Endothelial cell of umbilical vein (primary cell): Measurements from ENCODE around the gene ASS1. TPM values are rescaled to one million over a fixed set of nuclear protein-coding genes. Genes with fewer than 3 reads are reported as not detected.

ENCODE experiments used
- BruUV-seq: library from RNA; stranded (reverse); fragments of 400-500 nt; replicated peaks from 2 replicates; lab custom pipeline; 2021; lab: Mats Ljungman, UMichigan
- CTCF ChIA-PET: fragments of 300-600, 350-600 bp; sonication (Branson Sonifier 250); formaldehyde crosslinking; loops from one replicate; lab custom pipeline; 2021; ENCODE audit warnings: antibody characterized with exemption, inconsistent platforms; lab: Charles Lee
- POLR2A ChIA-PET: fragments of 300-600, 350-600 bp; sonication (Branson Sonifier 250); formaldehyde crosslinking; loops from one replicate; lab custom pipeline; 2021; ENCODE audit warnings: antibody characterized with exemption, inconsistent platforms; lab: Charles Lee
- DNase-seq: peaks from one replicate; pipeline ENCODE4 v3.0.0-alpha.2; 2011; ENCODE audit warnings: low read depth, low spot score
- FAIRE-seq: peaks from 2 replicates; lab custom pipeline; 2011; peaks lifted over from hg19 to GRCh38; lab: Jason Lieb, UNC
- H2AFZ ChIP-seq: 2 replicates; pipeline ENCODE4 v1.6.0; 2012; ENCODE audit warnings: low read depth, low read length, control low read depth, inconsistent platforms
- H3K27ac ChIP-seq: 2 replicates; pipeline ENCODE4 v1.5.1; 2011; ENCODE audit warnings: low read depth, mild to moderate bottlenecking, control low read depth, low read length, moderate library complexity; ENCODE audit not compliant: insufficient read depth
- H3K27me3 ChIP-seq, 2 experiments: 2 replicates each; pipeline versions ENCODE4 v1.6.0 to v1.6.1; 2011; ENCODE audit warnings: low read length in 2 of 2, mixed read lengths in 1 of 2; ENCODE audit not compliant: control insufficient read depth in 2 of 2, insufficient read depth in 2 of 2
- H3K36me3 ChIP-seq, 2 experiments: 2 replicates in 1 of 2; 3 replicates in 1 of 2; pipeline ENCODE4 v1.5.1; 2011; ENCODE audit warnings: low read length in 2 of 2, mild to moderate bottlenecking in 1 of 2, moderate library complexity in 1 of 2; ENCODE audit not compliant: control insufficient read depth in 2 of 2, insufficient read depth in 2 of 2; ENCODE audit errors: extremely low read depth in 1 of 2
- H3K4me1 ChIP-seq: 3 replicates; pipeline ENCODE4 v1.5.1; 2011; ENCODE audit warnings: mild to moderate bottlenecking, low read length; ENCODE audit not compliant: control insufficient read depth, insufficient read depth; ENCODE audit errors: extremely low read depth
- H3K4me2 ChIP-seq: 2 replicates; pipeline ENCODE4 v1.6.1; 2011; ENCODE audit warnings: low read length, control low read depth, mixed read lengths; ENCODE audit not compliant: insufficient read depth
- H3K4me3 ChIP-seq, 3 experiments: fragments of 200-600 bp in 1 of 3; sonication (generic), shearing (Covaris generic) in 1 of 3; replicated peaks in 1 of 3; 2 replicates each; pipeline ENCODE4 v1.5.1; 2011 to 2016; ENCODE audit warnings: control low read depth in 3 of 3, low read length in 3 of 3, mild to moderate bottlenecking in 2 of 3, inconsistent platforms in 1 of 3, low read depth in 1 of 3, moderate library complexity in 1 of 3; ENCODE audit not compliant: insufficient read depth in 1 of 3
- H3K79me2 ChIP-seq: 2 replicates; pipeline ENCODE4 v1.6.0; 2012; ENCODE audit warnings: low read length, inconsistent platforms; ENCODE audit not compliant: control insufficient read depth, insufficient read depth
- H3K9ac ChIP-seq: replicated peaks from 2 replicates; pipeline ENCODE3; 2011; ENCODE audit warnings: low read length, control low read depth; ENCODE audit not compliant: insufficient read depth; ENCODE audit errors: extremely low read depth
- H3K9me1 ChIP-seq: replicated peaks from 3 replicates; pipeline ENCODE4 v1.6.0; 2011; ENCODE audit warnings: mild to moderate bottlenecking, low read length; ENCODE audit not compliant: control insufficient read depth, insufficient read depth; ENCODE audit errors: extremely low read depth
- H3K9me3 ChIP-seq: replicated peaks from 2 replicates; pipeline ENCODE4 v1.5.1; 2012; ENCODE audit warnings: low read length, inconsistent platforms; ENCODE audit not compliant: control insufficient read depth, insufficient read depth
- H4K20me1 ChIP-seq: replicated peaks from 2 replicates; pipeline ENCODE3; 2011; ENCODE audit warnings: mild to moderate bottlenecking, low read length; ENCODE audit not compliant: control insufficient read depth, insufficient read depth; ENCODE audit errors: extremely low read depth
- CTCF ChIP-seq, 2 donors: IDR thresholded peaks; 1 replicate in 1 of 2; 2 replicates in 1 of 2; pipeline ENCODE4 v1.5.1; 2011; ENCODE audit warnings: low read length in 2 of 2, mild to moderate bottlenecking in 2 of 2, moderate library complexity in 2 of 2, control low read depth in 1 of 2, inconsistent platforms in 1 of 2, low read depth in 1 of 2; ENCODE audit not compliant: insufficient read depth in 1 of 2; ENCODE audit errors: extremely low read depth in 1 of 2
- EZH2 ChIP-seq: IDR thresholded peaks from 2 replicates; pipeline ENCODE4 v1.6.1; 2012; ENCODE audit warnings: borderline replicate concordance, low read depth, mild to moderate bottlenecking, moderate library complexity, low read length, inconsistent platforms; ENCODE audit not compliant: severe bottlenecking
- FOS ChIP-seq: IDR thresholded peaks from 2 replicates; pipeline ENCODE4 v1.6.1; 2011; ENCODE audit warnings: mild to moderate bottlenecking, low read length, moderate library complexity, borderline replicate concordance; ENCODE audit not compliant: insufficient read depth
- GATA2 ChIP-seq: IDR thresholded peaks from 2 replicates; pipeline ENCODE4 v1.7.0; 2011; ENCODE audit warnings: low read depth, mild to moderate bottlenecking, moderate library complexity, mixed read lengths, low read length; ENCODE audit not compliant: insufficient read length, insufficient read depth
- JUN ChIP-seq: IDR thresholded peaks from 2 replicates; pipeline ENCODE4 v1.6.1; 2011; ENCODE audit warnings: borderline replicate concordance, low read depth; ENCODE audit not compliant: insufficient read length, insufficient read depth
- MAX ChIP-seq: IDR thresholded peaks from 2 replicates; pipeline ENCODE4 v1.6.1; 2011; ENCODE audit not compliant: insufficient read depth, insufficient read length
- MYC ChIP-seq: IDR thresholded peaks from one replicate; pipeline ENCODE4 v1.6.1; 2011; ENCODE audit warnings: mild to moderate bottlenecking, low read depth, low read length
- POLR2AphosphoS5 ChIP-seq: IDR thresholded peaks from 2 replicates; pipeline ENCODE4 v1.6.1; 2012; ENCODE audit warnings: low read depth, mild to moderate bottlenecking, control low read depth, low read length, moderate library complexity; ENCODE audit not compliant: insufficient read depth
- dilution Hi-C: fragments of 300-500 bp; cut with MboI; formaldehyde crosslinking; loops from one replicate; pipeline ENCODE4 v1.15.0; 2019; ENCODE audit warnings: low sequenced_read_pairs; ENCODE audit not compliant: extremely low pct_ligation_motif_present
- intact Hi-C: fragments of 100-400 bp; cut with micrococcal nuclease; formaldehyde crosslinking; loops from one replicate; pipeline ENCODE4 v1.10.0; 2022
- polyA plus RNA-seq, 4 experiments: library from polyadenylated mRNA; depleted of rRNA in 3 of 4; stranded (reverse) in 3 of 4; unstranded in 1 of 4; fragments of >200 nt; gene quantifications; 2 replicates each; pipeline versions ENCODE4 v1.2.1 to v1.2.3, GENCODE V29; 2011 to 2012; ENCODE audit warnings: missing spikeins in 1 of 4
- total RNA-seq: library from RNA; stranded (reverse); gene quantifications from 2 replicates; pipeline ENCODE4 v1.2.3, GENCODE V29; 2021

The ASS1 gene
- total and polyA plus RNA-seq, 2 donors (not counting 3 experiments of a cell fraction or from before 2014, with no cell fraction given) = 3.6 to 12.4 TPM

GRCh38 chr9:130493476-130493875, 48.7 kb downstream of the ASS1 start:
- Histone ChIP-seq H3K4me2 (no peak overlapping the region), H3K9me3 (no peaks in the 10 kb centered on the region), H2AFZ (no peak overlapping the region), H3K27me3 (no peaks in the 10 kb centered on the region), H3K36me3 (no peaks in the 10 kb centered on the region), H3K79me2 (no peaks in the 10 kb centered on the region), H3K4me1 (no peaks in the 10 kb centered on the region), H4K20me1 (no peaks in the 10 kb centered on the region), H3K27ac (no peak overlapping the region), H3K9ac (no peak overlapping the region), H3K4me3 (no peak overlapping the region), H3K9me1 (no peaks in the 10 kb centered on the region)
- dilution Hi-C loops (no loop called here), intact Hi-C loops (no loop called here)
- ChIA-PET POLR2A (no interaction called here), CTCF (no interaction called here)
- BruUV-seq = no TSS peak
- TF ChIP-seq CTCF (IDR thresholded peaks at IDR 0.05; ENCODE audit: extremely low read depth in 1 of 2, insufficient read depth in 1 of 2, low read depth in 1 of 2, low read length in 2 of 2) (no peak), POLR2AphosphoS5 (no peak), FOS (no peak), MYC (no peak), MAX (no peak)
- FAIRE-seq (no peak), DNase-seq (no peak)

- dilution Hi-C loops = no loop called here
Observed at GRCh38 chr9:130495067-130495466, 50.3 kb downstream of the ASS1 start.

More at GRCh38 chr9:130495067-130495466, 50.3 kb downstream of the ASS1 start:
- H3K27ac ChIP-seq = no peak overlapping the region
- no peak for DNase-seq
- H3K9ac ChIP-seq = no peak overlapping the region
- H3K27me3 ChIP-seq = no peaks in the 10 kb centered on the region
- no peak overlapping the region for H2AFZ ChIP-seq
- intact Hi-C loops = no loop called here
- POLR2A ChIA-PET = interaction anchor here (0.6 kb wide), 1 partner anchor 124 kb away, joined by 4 read pairs; no protein-coding TSS in a partner anchor
- no peaks in the 10 kb centered on the region for H3K9me1 ChIP-seq
- H3K4me3 ChIP-seq = no peak overlapping the region
- CTCF ChIA-PET = no interaction called here
- H3K36me3 ChIP-seq = no peaks in the 10 kb centered on the region
- no TSS peak for BruUV-seq
- no peaks in the 10 kb centered on the region for H3K9me3 ChIP-seq
- no peak overlapping the region for H3K4me2 ChIP-seq
- FAIRE-seq = no peak
- H3K4me1 ChIP-seq = no peaks in the 10 kb centered on the region
- no peaks in the 10 kb centered on the region for H4K20me1 ChIP-seq
- TF ChIP-seq EZH2 (no peak), GATA2 (no peak), JUN (no peak), MAX (no peak), CTCF (IDR thresholded peaks at IDR 0.05; ENCODE audit: extremely low read depth in 1 of 2, insufficient read depth in 1 of 2, low read depth in 1 of 2, low read length in 2 of 2) (no peak), FOS (no peak)
- H3K79me2 ChIP-seq = no peaks in the 10 kb centered on the region
